GM12878 (cell line): ENCODE data around the gene PEF1. TPM values are rescaled to one million over a fixed set of nuclear protein-coding genes. Genes with fewer than 3 reads are reported as not detected.

Experiments used
- ATAC-seq: fragments of 200-7000 bp; cut with Tn5 transposase; 3 replicates; pipeline ENCODE4 v1.9.1; 2020; ENCODE audit warnings: mild to moderate bottlenecking, moderate library complexity
- BruUV-seq: library from RNA; stranded (reverse); fragments of 400-500 nt; replicated peaks from 2 replicates; lab custom pipeline; 2021; lab: Mats Ljungman, UMichigan
- CTCF ChIA-PET: fragments of 300-600 bp; sonication (Branson Sonifier 250); formaldehyde crosslinking; extraction: SDS; loops from one replicate; lab custom pipeline; 2021; ENCODE audit warnings: inconsistent platforms; lab: Yijun Ruan, JAX
- POLR2A ChIA-PET: fragments of 350-600 bp; formaldehyde crosslinking; extraction: SDS; loops from one replicate; lab custom pipeline; 2021; ENCODE audit warnings: inconsistent platforms; lab: Charles Lee
- RAD21 ChIA-PET: fragments of 300-600 bp; sonication (Branson Sonifier 250); formaldehyde crosslinking; loops from one replicate; lab custom pipeline; 2023; ENCODE audit warnings: antibody characterized with exemption; ENCODE audit not compliant: unreplicated experiment; lab: Charles Lee
- SMC1A ChIA-PET: fragments of 300-600 bp; sonication (Branson Sonifier 250); formaldehyde crosslinking; loops from one replicate; lab custom pipeline; 2023; ENCODE audit not compliant: unreplicated experiment, uncharacterized antibody; lab: Charles Lee
- DNase-seq: peaks from one replicate; pipeline ENCODE4 v3.0.0-alpha.2; 2011; ENCODE audit warnings: low read depth, low spot score
- FAIRE-seq: peaks from 3 replicates; lab custom pipeline; 2011; peaks lifted over from hg19 to GRCh38; lab: Jason Lieb, UNC
- H2AFZ ChIP-seq: 2 replicates; pipeline ENCODE4 v1.6.0; 2011; ENCODE audit warnings: low read depth, low read length, control low read depth; ENCODE audit not compliant: control insufficient read depth
- H3K27ac ChIP-seq: 2 replicates; pipeline ENCODE4 v1.5.1; 2011; ENCODE audit warnings: control low read depth; ENCODE audit not compliant: control insufficient read depth, insufficient read depth
- H3K27me3 ChIP-seq, 2 experiments: replicated peaks in 1 of 2; 2 replicates each; pipeline versions ENCODE4 v1.6.0 to v1.6.1; 2011; ENCODE audit warnings: low read length in 1 of 2; ENCODE audit not compliant: control insufficient read depth in 2 of 2, insufficient read depth in 2 of 2
- H3K36me3 ChIP-seq, 2 experiments: 2 replicates each; pipeline ENCODE4 v1.5.1; 2011; ENCODE audit warnings: low read length in 1 of 2; ENCODE audit not compliant: control insufficient read depth in 2 of 2, insufficient read depth in 2 of 2
- H3K4me1 ChIP-seq: 2 replicates; pipeline ENCODE4 v1.6.1; 2011; ENCODE audit warnings: mild to moderate bottlenecking, low read length, moderate library complexity, mixed read lengths; ENCODE audit not compliant: control insufficient read depth, insufficient read depth
- H3K4me2 ChIP-seq: 2 replicates; pipeline ENCODE4 v1.6.0; 2011; ENCODE audit warnings: control low read depth; ENCODE audit not compliant: control insufficient read depth, insufficient read depth
- H3K4me3 ChIP-seq: fragments of 200-600 bp; sonication (generic); 2 replicates; pipeline ENCODE4 v1.5.1; 2016
- H3K79me2 ChIP-seq: 2 replicates; pipeline ENCODE4 v1.6.0; 2011; ENCODE audit warnings: low read length; ENCODE audit not compliant: control insufficient read depth, insufficient read depth
- H3K9ac ChIP-seq: 2 replicates; pipeline ENCODE4 v1.8.0; 2011; ENCODE audit warnings: low read length, control low read depth, mixed read lengths; ENCODE audit not compliant: control insufficient read depth, insufficient read depth
- H3K9me3 ChIP-seq: replicated peaks from 3 replicates; pipeline ENCODE4 v1.5.1; 2011; ENCODE audit warnings: mild to moderate bottlenecking, low read length; ENCODE audit not compliant: control insufficient read depth, insufficient read depth
- H4K20me1 ChIP-seq: 2 replicates; pipeline ENCODE4 v1.6.0; 2011; ENCODE audit not compliant: control insufficient read depth, insufficient read depth
- WGBS: methylation state at CpG from one replicate; pipeline ENCODE4 v1.1.6; 2016; ENCODE audit warnings: low lambda C conversion rate; ENCODE audit not compliant: insufficient replicate concordance, insufficient coverage; ENCODE audit errors: missing lambda C conversion rate; 5-methylcytosine and 5-hydroxymethylcytosine counted together
- in situ Hi-C: fragments of 300-500 bp; cut with MboI; formaldehyde crosslinking; loops from 9 replicates; pipeline ENCODE4 v1.14.3; 2018; ENCODE audit warnings: mixed read lengths
- intact Hi-C: fragments of 100-400 bp; cut with micrococcal nuclease; formaldehyde crosslinking; loops from one replicate; pipeline ENCODE4 v1.14.2; 2022; ENCODE audit not compliant: unreplicated experiment
- polyA plus RNA-seq, 11 experiments: library from polyadenylated mRNA; depleted of rRNA in 4 of 11; unstranded in 6 of 11; stranded (reverse) in 5 of 11; fragments of >200 nt; fragmentation: Nextera tagmentation in 4 of 11; fragmentation: Illumina TruSeq in 1 of 11; extraction: Ambion mirVana in 4 of 11; extraction: Trizol in 1 of 11; gene quantifications; 1 replicate in 1 of 11; 2 replicates in 10 of 11; pipeline versions ENCODE4 v1.2.1 to v1.2.3, GENCODE V29; 2011 to 2016; ENCODE audit warnings: inconsistent platforms in 2 of 11, missing spikeins in 2 of 11, low read depth in 1 of 11
- total RNA-seq, 4 experiments: library from RNA; depleted of rRNA in 3 of 4; stranded (reverse); fragments of >200 nt in 3 of 4; fragmentation: Illumina TruSeq in 1 of 4; extraction: Trizol in 1 of 4; gene quantifications; 2 replicates each; pipeline versions ENCODE4 v1.2.1 to v1.2.3, GENCODE V29; 2013 to 2021
- TF ChIP-seq, protein P1 (sequence below): IDR thresholded peaks from 2 replicates; pipeline ENCODE4 v1.6.1; 2011; ENCODE audit warnings: low read depth, low read length, improper control_type of control experiment, borderline replicate concordance
- TF ChIP-seq, protein P2 (sequence below): IDR thresholded peaks from 2 replicates; pipeline ENCODE4 v1.6.1; 2012; ENCODE audit warnings: mild to moderate bottlenecking, low read depth, low read length

Gene PEF1
- total and polyA plus RNA-seq, 10 of the 15 experiments (the other 5 are each of a cell fraction or from before 2014, with no cell fraction given), result 27.1 to 107 (median 79.0) TPM

DNA sequence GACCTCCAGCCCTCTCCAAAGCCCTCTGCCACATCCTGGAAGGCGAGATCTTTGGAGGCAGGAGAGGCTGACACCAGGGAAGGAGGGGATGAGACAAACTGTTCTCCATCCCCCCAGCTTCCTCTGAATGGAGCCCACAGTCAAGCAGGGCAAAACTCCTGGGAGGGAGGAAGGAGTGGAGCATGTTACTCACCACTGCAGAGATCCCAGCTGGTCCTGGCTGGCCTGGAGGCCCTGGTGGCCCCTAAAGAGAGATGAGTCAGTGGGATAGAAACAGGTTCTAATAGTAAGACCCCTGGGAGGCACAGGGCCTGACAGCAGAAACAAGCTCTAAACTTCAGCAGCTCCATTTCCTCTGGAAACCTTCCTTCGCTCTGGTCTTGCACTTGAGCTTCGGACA, 14.0 kb upstream of the PEF1 start:
- H3K9ac ChIP-seq, result no peak overlapping the region
- no peak overlapping the region for H3K4me3 ChIP-seq
- H3K9me3 ChIP-seq, result no peaks in the 10 kb centered on the region
- H3K27ac ChIP-seq, result no peak overlapping the region
- FAIRE-seq, result no peak
- 61% methylated on average over 3 of the region's 3 CpGs for WGBS
- intact Hi-C loops, result no loop called here
- CTCF ChIA-PET, result interaction anchor here (1.0 kb wide), 1 partner anchor 87 kb away, joined by 3 read pairs; no protein-coding TSS in a partner anchor
- H3K27me3 ChIP-seq, result no peaks in the 10 kb centered on the region; a peak in 2 of 4 replicates
- no TSS peak for BruUV-seq
- H3K79me2 ChIP-seq, result no peaks in the 10 kb centered on the region
- RAD21 ChIA-PET, result no interaction called here
- no peaks in the 10 kb centered on the region for H4K20me1 ChIP-seq
- in situ Hi-C loops, result loop anchor here (5.0 kb wide), 1 partner anchor 139 kb away; no protein-coding TSS in a partner anchor
- SMC1A ChIA-PET, result interaction anchor here (0.6 to 0.9 kb wide), 2 partner anchors 14 to 344 kb away, joined by 3 to 5 read pairs; partner anchors contain the start of gene PEF1
- TF ChIP-seq, protein P1, sequence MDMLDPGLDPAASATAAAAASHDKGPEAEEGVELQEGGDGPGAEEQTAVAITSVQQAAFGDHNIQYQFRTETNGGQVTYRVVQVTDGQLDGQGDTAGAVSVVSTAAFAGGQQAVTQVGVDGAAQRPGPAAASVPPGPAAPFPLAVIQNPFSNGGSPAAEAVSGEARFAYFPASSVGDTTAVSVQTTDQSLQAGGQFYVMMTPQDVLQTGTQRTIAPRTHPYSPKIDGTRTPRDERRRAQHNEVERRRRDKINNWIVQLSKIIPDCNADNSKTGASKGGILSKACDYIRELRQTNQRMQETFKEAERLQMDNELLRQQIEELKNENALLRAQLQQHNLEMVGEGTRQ, result no peak
- TF ChIP-seq, protein P2, sequence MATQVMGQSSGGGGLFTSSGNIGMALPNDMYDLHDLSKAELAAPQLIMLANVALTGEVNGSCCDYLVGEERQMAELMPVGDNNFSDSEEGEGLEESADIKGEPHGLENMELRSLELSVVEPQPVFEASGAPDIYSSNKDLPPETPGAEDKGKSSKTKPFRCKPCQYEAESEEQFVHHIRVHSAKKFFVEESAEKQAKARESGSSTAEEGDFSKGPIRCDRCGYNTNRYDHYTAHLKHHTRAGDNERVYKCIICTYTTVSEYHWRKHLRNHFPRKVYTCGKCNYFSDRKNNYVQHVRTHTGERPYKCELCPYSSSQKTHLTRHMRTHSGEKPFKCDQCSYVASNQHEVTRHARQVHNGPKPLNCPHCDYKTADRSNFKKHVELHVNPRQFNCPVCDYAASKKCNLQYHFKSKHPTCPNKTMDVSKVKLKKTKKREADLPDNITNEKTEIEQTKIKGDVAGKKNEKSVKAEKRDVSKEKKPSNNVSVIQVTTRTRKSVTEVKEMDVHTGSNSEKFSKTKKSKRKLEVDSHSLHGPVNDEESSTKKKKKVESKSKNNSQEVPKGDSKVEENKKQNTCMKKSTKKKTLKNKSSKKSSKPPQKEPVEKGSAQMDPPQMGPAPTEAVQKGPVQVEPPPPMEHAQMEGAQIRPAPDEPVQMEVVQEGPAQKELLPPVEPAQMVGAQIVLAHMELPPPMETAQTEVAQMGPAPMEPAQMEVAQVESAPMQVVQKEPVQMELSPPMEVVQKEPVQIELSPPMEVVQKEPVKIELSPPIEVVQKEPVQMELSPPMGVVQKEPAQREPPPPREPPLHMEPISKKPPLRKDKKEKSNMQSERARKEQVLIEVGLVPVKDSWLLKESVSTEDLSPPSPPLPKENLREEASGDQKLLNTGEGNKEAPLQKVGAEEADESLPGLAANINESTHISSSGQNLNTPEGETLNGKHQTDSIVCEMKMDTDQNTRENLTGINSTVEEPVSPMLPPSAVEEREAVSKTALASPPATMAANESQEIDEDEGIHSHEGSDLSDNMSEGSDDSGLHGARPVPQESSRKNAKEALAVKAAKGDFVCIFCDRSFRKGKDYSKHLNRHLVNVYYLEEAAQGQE, result no peak
- TF ChIP-seq, all 136 proteins: peak for 0
- POLR2A ChIA-PET, result no interaction called here
- ATAC-seq (no peak), DNase-seq (no peak)
- Histone ChIP-seq H3K36me3 (no peaks in the 10 kb centered on the region), H2AFZ (no peak overlapping the region), H3K4me1 (no peaks in the 10 kb centered on the region), H3K4me2 (no peak overlapping the region)
